Peyer's patch (tissue), 4 donors: ENCODE results near the gene WWC1.

Experiments used
- CTCF ChIP-seq, 6 experiments: fragments of 450-650 bp in 4 of 6; fragments of 200-600 bp in 2 of 6; sonication (generic) in 1 of 6; IDR thresholded peaks; one replicate each; pipeline ENCODE4 v1.5.1; 2017 to 2019; ENCODE audit warnings: antibody characterized with exemption in 6 of 6, mild to moderate bottlenecking in 3 of 6, moderate library complexity in 1 of 6
- POLR2A ChIP-seq, 2 donors: fragments of 450-650 bp; IDR thresholded peaks; one replicate each; pipeline ENCODE4 v1.5.1; 2017; ENCODE audit warnings: antibody characterized with exemption in 2 of 2, mild to moderate bottlenecking in 2 of 2, moderate library complexity in 2 of 2

GRCh38 chr5:168400429-168401220 lies 109.2 kb downstream of the WWC1 start:
- TF ChIP-seq CTCF (IDR thresholded peaks at IDR 0.05): no peak
- TF ChIP-seq POLR2A (IDR thresholded peaks at IDR 0.05): no peak
